Kidney epithelial cell (primary cell): ENCODE measurements around the gene ZNF680. TPM values are rescaled to one million over a fixed set of nuclear protein-coding genes. Genes with fewer than 3 reads are reported as not detected.

Source experiments
- DNase-seq: peaks from one replicate; pipeline ENCODE4 v3.0.0-alpha.2; 2010; ENCODE audit warnings: low read depth
- H3K27me3 ChIP-seq: 2 replicates; pipeline ENCODE4 v1.6.0; 2011; ENCODE audit warnings: low read length; ENCODE audit not compliant: control insufficient read depth, insufficient read depth
- H3K36me3 ChIP-seq: 2 replicates; pipeline ENCODE4 v1.5.1; 2011; ENCODE audit warnings: low read length; ENCODE audit not compliant: control insufficient read depth, insufficient read depth
- H3K4me3 ChIP-seq: 2 replicates; pipeline ENCODE4 v1.5.1; 2011; ENCODE audit warnings: low read depth, mild to moderate bottlenecking, control low read depth, low read length
- total RNA-seq: library from RNA; depleted of rRNA; stranded (reverse); fragments of >200 nt; gene quantifications from 2 replicates; pipeline ENCODE4 v1.2.3, GENCODE V29; 2015
- TF ChIP-seq, protein P1 (sequence below): IDR thresholded peaks from 2 replicates; pipeline ENCODE4 v1.5.1; 2011; ENCODE audit warnings: mild to moderate bottlenecking, moderate library complexity, low read length, control low read depth, inconsistent platforms; ENCODE audit not compliant: insufficient read depth, poor library complexity, severe bottlenecking

Gene ZNF680
- 4.0 and 7.0 TPM in 2 replicates for total RNA-seq

GRCh38 chr7:64562626-64563278, at the start of gene ZNF680:
Gene ZNF680 (minus strand): TSS chr7:64563071. CDS start chr7:64562954, 117 bp downstream.
- TF ChIP-seq, protein P1, sequence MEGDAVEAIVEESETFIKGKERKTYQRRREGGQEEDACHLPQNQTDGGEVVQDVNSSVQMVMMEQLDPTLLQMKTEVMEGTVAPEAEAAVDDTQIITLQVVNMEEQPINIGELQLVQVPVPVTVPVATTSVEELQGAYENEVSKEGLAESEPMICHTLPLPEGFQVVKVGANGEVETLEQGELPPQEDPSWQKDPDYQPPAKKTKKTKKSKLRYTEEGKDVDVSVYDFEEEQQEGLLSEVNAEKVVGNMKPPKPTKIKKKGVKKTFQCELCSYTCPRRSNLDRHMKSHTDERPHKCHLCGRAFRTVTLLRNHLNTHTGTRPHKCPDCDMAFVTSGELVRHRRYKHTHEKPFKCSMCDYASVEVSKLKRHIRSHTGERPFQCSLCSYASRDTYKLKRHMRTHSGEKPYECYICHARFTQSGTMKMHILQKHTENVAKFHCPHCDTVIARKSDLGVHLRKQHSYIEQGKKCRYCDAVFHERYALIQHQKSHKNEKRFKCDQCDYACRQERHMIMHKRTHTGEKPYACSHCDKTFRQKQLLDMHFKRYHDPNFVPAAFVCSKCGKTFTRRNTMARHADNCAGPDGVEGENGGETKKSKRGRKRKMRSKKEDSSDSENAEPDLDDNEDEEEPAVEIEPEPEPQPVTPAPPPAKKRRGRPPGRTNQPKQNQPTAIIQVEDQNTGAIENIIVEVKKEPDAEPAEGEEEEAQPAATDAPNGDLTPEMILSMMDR: no peak
- peak; percentile 82 for DNase-seq

DNA sequence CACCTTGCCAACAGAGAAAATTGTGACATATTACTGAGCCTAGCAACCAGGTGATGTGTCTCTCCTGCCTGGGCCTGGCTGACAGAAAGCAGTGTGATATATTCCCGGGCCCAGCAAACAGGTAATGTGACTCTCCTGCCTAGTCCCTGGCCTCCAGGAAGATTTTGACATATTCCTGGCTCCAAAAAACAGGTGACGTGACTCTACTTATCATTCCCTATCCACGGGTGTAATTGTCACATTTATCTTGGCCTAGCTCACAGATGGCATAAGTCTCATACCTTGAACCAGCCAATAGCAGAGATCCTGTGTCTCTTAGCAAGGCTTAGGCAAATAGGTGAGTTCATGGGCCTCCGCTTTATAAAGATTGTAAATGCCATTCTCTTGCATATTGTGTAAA, 49.6 kb upstream of the ZNF680 start:
- Histone ChIP-seq H3K36me3 (no peaks in the 10 kb centered on the region), H3K27me3 (no peaks in the 10 kb centered on the region), H3K4me3 (no peak overlapping the region)
- TF ChIP-seq, protein P1: no peak
- DNase-seq: no peak

More at GRCh38 chr7:64562626-64563278, at the start of gene ZNF680:
- H3K27me3 ChIP-seq: no peaks in the 10 kb centered on the region
- peak within 1 kb of the TSS; percentile 91 for H3K4me3 ChIP-seq
- no peaks in the 10 kb centered on the region for H3K36me3 ChIP-seq

DNA sequence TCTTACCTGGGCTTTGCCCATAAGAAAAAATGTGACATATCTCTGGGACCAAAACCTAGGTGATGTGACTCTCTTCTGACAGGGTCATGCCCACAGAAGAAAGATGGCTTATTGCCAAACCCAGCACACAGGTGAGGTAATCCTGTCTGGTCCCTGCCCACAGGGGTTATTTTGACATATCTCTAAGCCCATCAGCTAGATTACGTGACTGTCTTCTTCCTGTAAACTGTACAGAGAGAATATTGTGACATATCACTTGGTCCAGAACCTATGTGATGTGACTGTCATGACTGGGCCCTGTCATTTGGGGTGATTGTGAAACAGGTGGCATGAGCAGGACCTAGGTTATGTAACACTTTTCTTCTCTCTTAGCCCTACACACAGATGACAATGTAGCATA, 48.8 kb upstream of the ZNF680 start:
- DNase-seq: no peak
- Histone ChIP-seq H3K27me3 (no peaks in the 10 kb centered on the region), H3K4me3 (no peak overlapping the region), H3K36me3 (no peaks in the 10 kb centered on the region)
- TF ChIP-seq, protein P1: no peak

DNA sequence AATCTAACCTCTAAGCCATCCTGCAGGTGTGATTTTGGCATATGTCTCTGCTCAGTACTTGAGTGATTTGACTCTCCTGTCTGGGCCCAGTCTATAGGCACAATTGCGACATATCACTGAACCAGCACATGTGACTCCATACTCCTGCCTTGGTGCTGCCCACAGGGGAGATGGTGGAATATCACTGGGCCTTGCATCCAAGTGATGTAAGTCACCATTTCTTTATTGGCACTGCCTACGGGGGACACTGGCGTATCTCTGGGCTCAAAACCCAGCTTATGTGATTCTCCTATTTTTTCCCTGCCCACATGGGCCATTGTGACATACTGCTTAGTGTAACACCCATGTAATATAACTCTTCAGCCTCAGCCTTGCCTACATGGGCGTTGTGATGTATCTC, 48.1 kb upstream of the ZNF680 start:
- Histone ChIP-seq H3K27me3 (no peaks in the 10 kb centered on the region), H3K36me3 (no peaks in the 10 kb centered on the region), H3K4me3 (no peak overlapping the region)
- TF ChIP-seq, protein P1: no peak
- no peak for DNase-seq

DNA sequence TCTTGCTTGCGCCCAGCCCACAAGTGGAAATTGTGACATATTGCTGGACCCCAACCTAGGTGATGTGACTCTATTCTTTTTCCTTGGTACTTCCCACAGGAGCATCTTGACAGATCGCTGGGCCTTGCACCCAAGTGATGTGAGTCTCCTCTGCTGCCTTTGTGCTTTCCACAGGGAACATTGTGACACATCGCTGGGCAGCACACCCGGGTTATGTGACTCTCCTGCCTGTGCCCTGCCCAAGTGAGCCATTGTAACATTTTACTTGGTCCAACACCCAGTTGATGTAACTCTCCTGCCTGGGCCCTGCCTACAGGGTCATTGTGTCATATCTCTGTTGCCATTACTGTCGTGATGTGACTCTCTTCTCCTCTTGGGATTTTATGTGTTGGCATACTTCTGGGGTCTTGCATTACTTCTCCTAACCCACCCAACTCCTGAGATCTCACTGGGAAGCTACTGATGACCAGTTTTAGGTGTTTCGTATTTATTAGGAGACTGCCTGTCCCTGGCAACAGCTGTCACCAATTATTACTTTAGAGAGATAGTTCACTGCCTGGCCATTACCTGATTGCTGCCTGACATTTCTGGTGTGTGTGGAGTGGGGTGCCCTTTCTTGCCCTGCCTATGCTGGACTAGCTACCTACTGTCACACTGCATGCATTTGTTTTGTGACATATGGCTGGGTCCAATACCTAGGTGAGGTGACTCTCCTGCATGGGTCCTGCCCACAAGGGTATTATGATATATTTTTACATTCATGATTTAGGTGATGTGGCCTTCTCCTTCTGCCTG, 45.4 kb upstream of the ZNF680 start:
- Histone ChIP-seq H3K4me3 (no peak overlapping the region), H3K27me3 (no peaks in the 10 kb centered on the region), H3K36me3 (no peaks in the 10 kb centered on the region)
- no peak for DNase-seq
- TF ChIP-seq, protein P1: no peak
